HG03565 (cell line): ENCODE data around the gene LMX1A.

Experiments used
- ATAC-seq: cut with Tn5 transposase; IDR thresholded peaks from one replicate; pipeline ENCODE4 v1.9.1; 2021; ENCODE audit warnings: mild to moderate bottlenecking, moderate library complexity; ENCODE audit not compliant: unreplicated experiment

Gene LMX1A

GRCh38 chr1:165328136-165328535 lies 28.4 kb downstream of the LMX1A start:
- no peak for ATAC-seq

GRCh38 chr1:165327538-165327937 lies 29.0 kb downstream of the LMX1A start:
- ATAC-seq = no peak

GRCh38 chr1:165325460-165326203 lies 30.9 kb downstream of the LMX1A start:
- ATAC-seq = no peak

- ATAC-seq = no peak
Measured at GRCh38 chr1:165324050-165324449, 32.5 kb downstream of the LMX1A start.

GRCh38 chr1:165317612-165318011 lies 38.9 kb downstream of the LMX1A start:
- ATAC-seq = no peak

GRCh38 chr1:165316153-165316772 lies 40.3 kb downstream of the LMX1A start:
- ATAC-seq = no peak

GRCh38 chr1:165315481-165315880 lies 41.0 kb downstream of the LMX1A start:
- no peak for ATAC-seq

- no peak for ATAC-seq
Measured at GRCh38 chr1:165313903-165314302, 42.6 kb downstream of the LMX1A start.

GRCh38 chr1:165312591-165312990 lies 43.9 kb downstream of the LMX1A start:
- no peak for ATAC-seq

- ATAC-seq = no peak
Measured at GRCh38 chr1:165306543-165307434, 49.7 kb downstream of the LMX1A start.

- no peak for ATAC-seq
Measured at GRCh38 chr1:165303386-165303785, 53.1 kb downstream of the LMX1A start.

GRCh38 chr1:165300400-165300903 lies 56.1 kb downstream of the LMX1A start:
- no peak for ATAC-seq

GRCh38 chr1:165298203-165298820 lies 58.2 kb downstream of the LMX1A start:
- ATAC-seq = no peak

GRCh38 chr1:165296205-165296604 lies 60.3 kb downstream of the LMX1A start:
- ATAC-seq = no peak

- no peak for ATAC-seq
Measured at GRCh38 chr1:165290148-165290547, 66.4 kb downstream of the LMX1A start.

GRCh38 chr1:165289556-165289955 lies 67.0 kb downstream of the LMX1A start:
- ATAC-seq = no peak

GRCh38 chr1:165288350-165289120 lies 68.0 kb downstream of the LMX1A start:
- no peak for ATAC-seq

- ATAC-seq = no peak
Measured at GRCh38 chr1:165287781-165288180, 68.7 kb downstream of the LMX1A start.

GRCh38 chr1:165287329-165287728 lies 69.2 kb downstream of the LMX1A start:
- no peak for ATAC-seq

GRCh38 chr1:165284454-165284853 lies 72.1 kb downstream of the LMX1A start:
- ATAC-seq = no peak
